H1 (cell line): ENCODE measurements around the gene SRCIN1. TPM values are rescaled to one million over a fixed set of nuclear protein-coding genes. Genes with fewer than 3 reads are reported as not detected.
A peak's percentile ranks its signal among the peaks of the same experiment; 100 is the strongest.

Experiments used
- CTCF ChIA-PET: fragments of 300-600 bp; sonication (Branson Sonifier 250); formaldehyde crosslinking; loops from one replicate; lab custom pipeline; 2021; ENCODE audit not compliant: partially characterized antibody; lab: Charles Lee
- POLR2A ChIA-PET: fragments of 300-600 bp; sonication (Branson Sonifier 250); formaldehyde crosslinking; loops from one replicate; lab custom pipeline; 2021; ENCODE audit warnings: inconsistent platforms; ENCODE audit not compliant: partially characterized antibody; lab: Charles Lee
- DNase-seq, 2 experiments: peaks; one replicate each; pipeline versions ENCODE4 v3.0.0 to v3.0.0-alpha.2; 2010 to 2022; ENCODE audit warnings: low spot score in 2 of 2, low read depth in 1 of 2, mixed read lengths in 1 of 2
- FAIRE-seq: peaks from 2 replicates; lab custom pipeline; 2011; peaks lifted over from hg19 to GRCh38; lab: Jason Lieb, UNC
- H2AFZ ChIP-seq: 2 replicates; pipeline ENCODE4 v1.8.1; 2012; ENCODE audit warnings: low read length, inconsistent platforms
- H2AK5ac ChIP-seq: 2 replicates; pipeline ENCODE4 v1.6.1; 2013; ENCODE audit warnings: low read depth, low read length
- H2BK120ac ChIP-seq: replicated peaks from 2 replicates; pipeline ENCODE3; 2013; ENCODE audit warnings: low read depth, low read length, inconsistent platforms
- H2BK12ac ChIP-seq: 2 replicates; pipeline ENCODE4 v1.6.1; 2013; ENCODE audit warnings: low read depth, low read length
- H2BK15ac ChIP-seq: 2 replicates; pipeline ENCODE4 v1.6.1; 2013; ENCODE audit warnings: low read length
- H2BK20ac ChIP-seq: 2 replicates; pipeline ENCODE4 v1.6.1; 2013; ENCODE audit warnings: low read length
- H2BK5ac ChIP-seq: 2 replicates; pipeline ENCODE4 v1.6.1; 2013; ENCODE audit warnings: low read depth, low read length
- H3K14ac ChIP-seq: 2 replicates; pipeline ENCODE4 v1.6.1; 2013; ENCODE audit warnings: inconsistent platforms; ENCODE audit not compliant: insufficient read length
- H3K18ac ChIP-seq: 2 replicates; pipeline ENCODE4 v1.6.1; 2013; ENCODE audit warnings: low read length; ENCODE audit errors: extremely low read depth
- H3K23ac ChIP-seq: 2 replicates; pipeline ENCODE4 v1.6.1; 2013; ENCODE audit warnings: inconsistent platforms; ENCODE audit not compliant: insufficient read length
- H3K23me2 ChIP-seq: 2 replicates; pipeline ENCODE4 v1.6.1; 2013; ENCODE audit warnings: low read depth, low read length
- H3K27ac ChIP-seq: 2 replicates; pipeline ENCODE4 v1.6.1; 2011; ENCODE audit warnings: low read depth, low read length, inconsistent platforms
- H3K27me3 ChIP-seq, 4 experiments: replicated peaks in 1 of 4; 1 replicate in 1 of 4; 2 replicates in 3 of 4; pipeline versions ENCODE4 v1.6.1 to v1.8.1; 2011 to 2013; ENCODE audit warnings: low read length in 3 of 4, mild to moderate bottlenecking in 3 of 4, inconsistent platforms in 2 of 4, mixed read lengths in 2 of 4, moderate library complexity in 1 of 4; ENCODE audit not compliant: control insufficient read depth in 3 of 4, insufficient read depth in 3 of 4; ENCODE audit errors: extremely low read depth in 1 of 4
- H3K36me3 ChIP-seq, 4 experiments: 2 replicates each; pipeline versions ENCODE4 v1.6.1 to v1.8.1; 2011 to 2013; ENCODE audit warnings: mild to moderate bottlenecking in 4 of 4, low read length in 3 of 4, moderate library complexity in 2 of 4, control low read depth in 1 of 4, inconsistent platforms in 1 of 4; ENCODE audit not compliant: insufficient read depth in 4 of 4, control insufficient read depth in 2 of 4
- H3K4ac ChIP-seq: replicated peaks from 2 replicates; pipeline ENCODE3; 2013; ENCODE audit warnings: low read length, low read depth, mixed read lengths, inconsistent platforms; ENCODE audit not compliant: insufficient read length
- H3K4me1 ChIP-seq, 4 experiments: replicated peaks in 1 of 4; 1 replicate in 1 of 4; 2 replicates in 3 of 4; pipeline versions ENCODE4 v1.6.1 to v1.8.1; 2011 to 2013; ENCODE audit warnings: low read length in 3 of 4, inconsistent platforms in 2 of 4, mixed read lengths in 1 of 4; ENCODE audit not compliant: insufficient read depth in 4 of 4, control insufficient read depth in 3 of 4
- H3K4me2 ChIP-seq, 2 experiments: 2 replicates each; pipeline versions ENCODE4 v1.6.1 to v1.8.1; 2011 to 2013; ENCODE audit warnings: low read depth in 2 of 2, low read length in 2 of 2, control low read depth in 1 of 2, inconsistent platforms in 1 of 2, mild to moderate bottlenecking in 1 of 2; ENCODE audit not compliant: insufficient read depth in 1 of 2
- H3K4me3 ChIP-seq, 4 experiments: fragments of 200-600, 300-600 bp in 1 of 4; sonication (generic), shearing (Covaris generic), sonication (Bioruptor Twin) in 1 of 4; 2 replicates each; pipeline versions ENCODE4 v1.5.1 to v1.8.1; 2011 to 2016; ENCODE audit warnings: low read length in 4 of 4, low read depth in 3 of 4, control low read depth in 2 of 4, inconsistent platforms in 2 of 4, mild to moderate bottlenecking in 2 of 4, mixed read lengths in 1 of 4, moderate library complexity in 1 of 4; ENCODE audit not compliant: insufficient read depth in 2 of 4; ENCODE audit errors: extremely low read depth in 1 of 4
- H3K56ac ChIP-seq: replicated peaks from 2 replicates; pipeline ENCODE3; 2013; ENCODE audit warnings: low read depth, mild to moderate bottlenecking, mixed read lengths, low read length, inconsistent platforms; ENCODE audit not compliant: insufficient read length
- H3K79me1 ChIP-seq: 2 replicates; pipeline ENCODE4 v1.6.1; 2013; ENCODE audit warnings: low read depth, low read length, control low read depth
- H3K79me2 ChIP-seq, 2 experiments: 2 replicates each; pipeline versions ENCODE4 v1.6.1 to v1.8.1; 2012 to 2013; ENCODE audit warnings: low read length in 2 of 2, mild to moderate bottlenecking in 2 of 2, inconsistent platforms in 1 of 2; ENCODE audit not compliant: insufficient read depth in 2 of 2, control insufficient read depth in 1 of 2
- H3K9ac ChIP-seq, 4 experiments: replicated peaks in 1 of 4; 1 replicate in 1 of 4; 2 replicates in 3 of 4; pipeline versions ENCODE4 v1.6.1 to v1.8.1; 2011 to 2013; ENCODE audit warnings: low read depth in 3 of 4, low read length in 3 of 4, control low read depth in 2 of 4, mild to moderate bottlenecking in 2 of 4, moderate library complexity in 2 of 4, inconsistent platforms in 1 of 4; ENCODE audit errors: extremely low read depth in 1 of 4
- H3K9me3 ChIP-seq, 2 experiments: 2 replicates each; pipeline versions ENCODE4 v1.6.1 to v1.8.1; 2012 to 2013; ENCODE audit warnings: mild to moderate bottlenecking in 2 of 2, moderate library complexity in 2 of 2, control low read depth in 1 of 2, inconsistent platforms in 1 of 2, low read depth in 1 of 2, low read length in 1 of 2, mixed read lengths in 1 of 2; ENCODE audit not compliant: insufficient read depth in 2 of 2
- H4K20me1 ChIP-seq, 2 experiments: replicated peaks in 1 of 2; 2 replicates each; pipeline versions ENCODE3 to v1.8.1; 2011 to 2013; ENCODE audit warnings: inconsistent platforms in 2 of 2, low read length in 2 of 2, mild to moderate bottlenecking in 1 of 2; ENCODE audit not compliant: insufficient read depth in 2 of 2, control insufficient read depth in 1 of 2
- H4K5ac ChIP-seq: 2 replicates; pipeline ENCODE4 v1.6.1; 2013; ENCODE audit warnings: low read length, low read depth, mixed read lengths, inconsistent platforms; ENCODE audit not compliant: insufficient read length
- H4K8ac ChIP-seq: 2 replicates; pipeline ENCODE4 v1.8.0; 2013; ENCODE audit warnings: mild to moderate bottlenecking, moderate library complexity, low read length, inconsistent platforms; ENCODE audit not compliant: insufficient read depth; ENCODE audit errors: extremely low read depth
- H4K91ac ChIP-seq: replicated peaks from 2 replicates; pipeline ENCODE3; 2013; ENCODE audit warnings: low read length, mixed read lengths, inconsistent platforms; ENCODE audit not compliant: insufficient read length
- ATF2 ChIP-seq: IDR thresholded peaks from 2 replicates; pipeline ENCODE4 v1.6.1; 2012; ENCODE audit warnings: low read length, inconsistent platforms
- BRCA1 ChIP-seq: IDR thresholded peaks from 2 replicates; pipeline ENCODE4 v1.6.1; 2012; ENCODE audit warnings: low read depth, low read length, improper control_type of control experiment
- CREB1 ChIP-seq: IDR thresholded peaks from 2 replicates; pipeline ENCODE4 v1.6.1; 2012; ENCODE audit warnings: inconsistent platforms
- HDAC2 ChIP-seq, 2 experiments: fragments of 300-600 bp in 1 of 2; sonication (generic) in 1 of 2; IDR thresholded peaks; 2 replicates each; pipeline ENCODE4 v1.6.1; 2011 to 2012; ENCODE audit warnings: low read depth in 2 of 2, low read length in 2 of 2, mild to moderate bottlenecking in 2 of 2, moderate library complexity in 2 of 2, borderline replicate concordance in 1 of 2, inconsistent platforms in 1 of 2
- POLR2AphosphoS5 ChIP-seq: IDR thresholded peaks from 2 replicates; pipeline ENCODE4 v1.6.1; 2011; ENCODE audit warnings: low read depth, low read length
- RFX5 ChIP-seq: IDR thresholded peaks from 2 replicates; pipeline ENCODE4 v1.6.1; 2011; ENCODE audit warnings: low read depth, low read length, improper control_type of control experiment, borderline replicate concordance
- SIN3A ChIP-seq, 2 experiments: IDR thresholded peaks in 1 of 2; conservative IDR thresholded peaks in 1 of 2; 2 replicates each; pipeline ENCODE4 v1.6.1; 2011 to 2012; ENCODE audit warnings: low read length in 2 of 2, improper control_type of control experiment in 1 of 2, low read depth in 1 of 2, mild to moderate bottlenecking in 1 of 2
- SUZ12 ChIP-seq: fragments of 200-600 bp; sonication (generic); IDR thresholded peaks from 2 replicates; pipeline ENCODE4 v1.6.1; 2012; ENCODE audit warnings: mild to moderate bottlenecking, inconsistent platforms, low read length, moderate library complexity, mixed read lengths
- WGBS, 2 experiments: shearing (Covaris generic) in 1 of 2; methylation state at CpG; one replicate each; pipeline versions ENCODE4 v1.1.6 to v1.1.7; 2013 to 2015; ENCODE audit warnings: low lambda C conversion rate in 2 of 2, mixed read lengths in 2 of 2, inconsistent platforms in 1 of 2, low coverage in 1 of 2, missing lambda C conversion rate in 1 of 2; ENCODE audit not compliant: insufficient replicate concordance in 2 of 2, insufficient coverage in 1 of 2, insufficient read length in 1 of 2; ENCODE audit errors: extremely low coverage in 1 of 2, missing lambda C conversion rate in 1 of 2; 5-methylcytosine and 5-hydroxymethylcytosine counted together
- polyA plus RNA-seq, 7 experiments: library from polyadenylated mRNA; depleted of rRNA in 3 of 7; stranded (reverse) in 5 of 7; unstranded in 2 of 7; fragments of >200 nt in 5 of 7; fragments of 200-250 nt in 2 of 7; gene quantifications; 1 replicate in 5 of 7; 2 replicates in 1 of 7; 4 replicates in 1 of 7; pipeline versions ENCODE4 v1.2.1 to v1.2.3, GENCODE V29; 2011 to 2013; ENCODE audit warnings: missing spikeins in 2 of 7, mixed read lengths in 2 of 7
- total RNA-seq: library from RNA; stranded (reverse); fragmentation: NEBNext Ultra II Directional; extraction: Animal tissue kit (Norgen Biotek cat#: 25700); gene quantifications from 2 replicates; pipeline ENCODE4 v1.2.1, GENCODE V29; 2021

Gene SRCIN1
- total and polyA plus RNA-seq, 2 of the 8 experiments (the other 6 are each of a cell fraction or from before 2014, with no cell fraction given), result 2.8 to 3.8 TPM

GRCh38 chr17:38510421-38511149 lies 95.2 kb downstream of the SRCIN1 start:
- DNase-seq (peak in 1 of 2 experiments; percentile 82), FAIRE-seq (no peak)
- Histone ChIP-seq H4K8ac (peak overlapping the region; percentile 26; the same call in 1 of the 2 replicates), H4K91ac (no peak overlapping the region), H3K23ac (no peak overlapping the region), H2AK5ac (no peak overlapping the region), H3K56ac (no peak overlapping the region), H4K20me1 (peaks cover 0 to 3% of the 10 kb centered on the region in 2 experiments), H2BK15ac (peak overlapping the region; percentile 29; the same call in 1 of the 2 replicates), H3K4me1 (peaks cover 4 to 28% (median 21%) of the 10 kb centered on the region in 4 experiments), H3K27me3 (peaks cover 0 to 24% (median 11%) of the 10 kb centered on the region in 4 experiments; a peak in 4 of 7 replicates), H3K14ac (no peak overlapping the region), H4K5ac (no peak overlapping the region), H2BK12ac (0 out of 2 replicates have a peak overlapping the region, but pooled peaks have one; percentile 27), H3K79me2 (no peaks in the 10 kb centered on the region), H3K9ac (peak overlapping the region in 3 of 4 experiments; percentile 25 to 56 (median 33); a peak in 3 of 7 replicates), H3K79me1 (no peaks in the 10 kb centered on the region), H3K36me3 (peaks cover 0 to 5% (median 0%) of the 10 kb centered on the region in 4 experiments; a peak in 1 of 8 replicates), H3K4ac (no peak overlapping the region), H3K23me2 (peaks cover 19% of the 10 kb centered on the region), H2BK120ac (no peak overlapping the region), H2BK5ac (no peak overlapping the region), H2BK20ac (no peak overlapping the region), H3K4me2 (peak overlapping the region; percentile 83 to 95), H2AFZ (no peak overlapping the region), H3K4me3 (peak overlapping the region; percentile 22 to 59 (median 38)), H3K27ac (no peak overlapping the region), H3K18ac (peak overlapping the region; percentile 71; the same call in 1 of the 2 replicates), H3K9me3 (no peaks in the 10 kb centered on the region)
- 2% methylated on average over 40 of the region's 86 CpGs; no CpG with 5 or more reads in 1 of the 2 experiments for WGBS, 2 experiments
- CTCF ChIA-PET, result interaction anchor here (0.8 to 14.4 kb wide), 16 partner anchors 13 to 166 kb away, joined by 3 to 190 read pairs (median 6); partner anchors contain the start of gene EPOP
- POLR2A ChIA-PET, result interaction anchor here (0.7 to 2.6 kb wide), 22 partner anchors 10 to 183 kb away, joined by 3 to 6 read pairs (median 3); partner anchors contain the start of gene SOCS7
- no peak for TF ChIP-seq RFX5
- 0 out of 4 replicates have a peak, but pooled peaks of 1 of the 2 experiments have one; percentile 44 for TF ChIP-seq HDAC2 (IDR thresholded peaks at IDR 0.05; ENCODE audit: borderline replicate concordance in 1 of 2, low read depth in 2 of 2, low read length in 2 of 2)
- no peak; the same call in 1 of the 2 replicates for TF ChIP-seq CREB1
- peak; percentile 4; the same call in 1 of the 2 replicates for TF ChIP-seq POLR2AphosphoS5
- no peak; the same call in 1 of the 2 replicates for TF ChIP-seq SUZ12
- 0 out of 2 replicates have a peak, but pooled peaks have one; percentile 24 for TF ChIP-seq ATF2
- no peak for TF ChIP-seq BRCA1
- TF ChIP-seq SIN3A (conservative IDR thresholded peaks at IDR 0.05 in 1 of 2, IDR thresholded peaks at IDR 0.05 in 1 of 2; ENCODE audit: low read depth in 1 of 2, low read length in 2 of 2), result 0 out of 4 replicates have a peak, but pooled peaks of 1 of the 2 experiments have one; percentile 38
